Sciatic nerve (tissue), 2 donors: Measurements from ENCODE around the gene ASCC1. TPM values are rescaled to one million over a fixed set of nuclear protein-coding genes. Genes with fewer than 3 reads are reported as not detected.
"Not testable (repeated sequence)": the region's sequence is repeated elsewhere in the genome, so short reads cannot be mapped to it uniquely, and the experiment has no call there.

ENCODE experiments used
- ATAC-seq: fragments of 200-7000 bp; cut with Tn5 transposase; one replicate; pipeline ENCODE4 v1.9.1; 2020; ENCODE audit warnings: mild to moderate bottlenecking, moderate library complexity
- DNase-seq: peaks from one replicate; pipeline ENCODE4 v3.0.0-alpha.2; 2020; ENCODE audit warnings: low spot score
- intact Hi-C: fragments of 100-400 bp; cut with DNase I; formaldehyde crosslinking; loops from one replicate; pipeline ENCODE4 v1.14.2; 2022
- total RNA-seq: library from RNA; stranded (reverse); fragmentation: NEBNext Ultra II Directional; extraction: Animal tissue kit (Norgen Biotek cat#: 25700); gene quantifications from one replicate; pipeline ENCODE4 v1.2.1, GENCODE V29; 2021
- donor health status: DM: no; HTN: no; CAD: no.
- donor health status: DM: no; HTN: no; CAD: no.

ASCC1 gene
- total RNA-seq, 1 donor from 2014 or later: 37.4 TPM

DNA sequence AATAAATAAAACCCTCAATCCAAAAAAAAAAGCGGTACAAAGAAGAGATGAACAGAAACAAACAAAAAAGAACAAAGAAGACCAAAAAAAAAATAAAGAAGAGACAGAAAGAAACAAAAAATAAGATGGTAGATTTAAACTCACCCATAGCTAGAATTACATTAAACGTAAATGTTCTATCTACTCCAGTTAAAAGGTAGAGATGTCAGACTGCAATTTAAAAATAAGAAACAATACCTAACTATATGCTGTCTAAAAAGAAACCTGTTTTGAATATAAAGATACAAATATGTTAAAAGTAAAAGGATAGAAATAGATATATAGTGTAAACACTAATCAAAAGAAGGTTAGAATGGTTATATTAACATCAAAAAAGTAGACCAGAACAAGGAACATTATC, 31.9 kb downstream of the ASCC1 start:
- no peak for ATAC-seq
- intact Hi-C loops: no loop called here
- no peak for DNase-seq

GRCh38 chr10:72177454-72177853, 38.6 kb downstream of the ASCC1 start:
- intact Hi-C loops: no loop called here
- DNase-seq (no peak), ATAC-seq (no peak)

- no peak for DNase-seq
- intact Hi-C loops: no loop called here
- ATAC-seq: no peak
Measured at GRCh38 chr10:72176701-72177100, 39.4 kb downstream of the ASCC1 start.

GRCh38 chr10:72175149-72175548, 40.9 kb downstream of the ASCC1 start:
- ATAC-seq: no peak
- intact Hi-C loops: no loop called here
- DNase-seq: no peak

- intact Hi-C loops: no loop called here
- ATAC-seq (no peak), DNase-seq (no peak)
Measured at GRCh38 chr10:72174297-72174662, 41.8 kb downstream of the ASCC1 start.

DNA sequence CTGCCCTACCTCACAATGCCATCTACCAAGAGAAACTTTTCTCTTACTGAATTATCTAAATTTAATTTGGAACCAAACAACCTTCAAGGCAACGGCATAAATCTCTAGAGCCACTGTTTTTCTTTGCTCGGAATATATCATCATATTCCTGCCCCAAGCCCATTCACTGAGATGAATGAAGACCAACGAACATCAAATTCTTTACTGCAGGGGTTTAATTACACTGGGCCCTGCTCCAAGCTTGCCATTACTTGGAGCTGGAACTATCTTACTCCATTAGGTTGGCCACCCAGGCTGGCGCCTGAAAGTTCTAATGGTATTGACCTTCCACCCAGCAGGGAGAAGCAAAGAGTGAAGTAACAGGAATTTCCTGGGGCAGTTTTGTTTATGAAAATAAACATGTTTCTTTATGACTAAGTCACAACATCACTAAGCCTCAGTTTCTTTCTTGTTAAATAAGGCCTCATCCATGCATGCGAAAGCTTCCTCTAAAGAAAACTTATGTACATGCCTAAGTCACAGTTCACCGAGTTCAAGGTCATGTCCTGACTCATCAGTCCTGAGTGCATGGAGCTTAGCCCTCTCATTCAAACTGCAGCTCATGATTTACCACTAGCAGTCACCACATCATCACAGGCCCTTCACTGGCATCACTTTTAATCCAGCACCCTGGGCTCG, 42.3 kb downstream of the ASCC1 start:
- no peak for DNase-seq
- intact Hi-C loops: no loop called here
- no peak for ATAC-seq

GRCh38 chr10:72173262-72173618, 42.8 kb downstream of the ASCC1 start:
- intact Hi-C loops: no loop called here
- DNase-seq (no peak), ATAC-seq (no peak)

DNA sequence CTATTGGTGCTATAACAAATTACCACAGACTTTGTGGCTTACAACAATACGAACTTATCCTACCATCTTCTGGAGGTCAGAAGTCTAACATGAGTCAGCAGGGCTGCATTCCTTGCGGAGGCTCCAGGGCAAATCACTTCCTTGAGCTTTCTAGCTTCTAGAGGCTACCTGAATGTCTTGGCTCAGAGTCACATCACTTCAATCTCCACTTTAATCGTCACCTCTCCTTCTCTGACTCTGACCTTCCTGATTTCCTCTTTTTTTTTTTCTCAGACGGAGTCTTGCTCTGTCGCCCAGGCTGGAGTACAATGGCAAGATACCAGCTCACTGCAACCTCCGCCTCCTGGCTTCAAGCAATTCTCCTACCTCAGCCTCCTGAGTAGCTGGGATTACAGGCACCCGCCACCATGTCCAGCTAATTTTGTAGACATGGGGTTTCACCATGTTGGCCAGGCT, 44.9 kb downstream of the ASCC1 start:
- intact Hi-C loops: no loop called here
- DNase-seq (no peak), ATAC-seq (no peak)

DNA sequence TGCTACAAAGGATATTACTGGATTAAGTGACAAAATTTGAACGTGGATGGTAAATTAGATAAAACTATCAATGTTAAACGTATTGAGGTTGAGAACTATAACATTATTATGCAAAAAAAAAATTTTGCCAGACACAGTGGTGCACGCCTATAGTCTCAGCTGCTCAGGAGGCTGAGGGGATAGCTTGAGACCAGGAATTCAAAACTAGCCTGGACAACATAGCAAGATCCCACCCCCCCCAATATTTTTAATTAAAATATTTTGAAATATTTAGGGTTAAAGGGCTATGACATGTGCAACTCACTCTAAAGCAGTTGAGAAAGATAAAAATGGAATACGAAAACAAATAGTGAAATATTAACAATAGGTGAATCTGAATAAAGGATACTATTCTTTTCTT, 45.3 kb downstream of the ASCC1 start:
- no peak for DNase-seq
- intact Hi-C loops: no loop called here
- ATAC-seq: no peak

GRCh38 chr10:72170263-72170662, 45.8 kb downstream of the ASCC1 start:
- intact Hi-C loops: no loop called here
- no peak for DNase-seq
- no peak for ATAC-seq

DNA sequence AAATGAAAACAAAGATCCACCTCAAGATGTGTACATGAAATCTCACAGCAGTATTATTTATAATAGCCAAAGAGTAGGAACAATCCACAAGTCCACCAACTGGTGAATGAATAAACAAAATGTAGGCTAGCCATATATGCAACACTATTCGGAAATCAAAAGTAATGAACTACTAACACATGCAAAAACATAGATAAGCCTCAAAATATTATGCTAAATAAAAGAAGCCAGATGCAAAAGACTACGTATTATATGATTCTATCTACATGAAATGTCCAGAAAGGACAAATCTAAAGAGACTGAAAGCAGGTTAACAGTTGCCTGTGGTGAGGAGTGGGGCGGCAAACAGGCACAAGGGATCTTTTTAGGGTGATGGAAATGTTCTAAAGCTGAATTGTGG, 49.0 kb downstream of the ASCC1 start:
- ATAC-seq: no peak
- DNase-seq: no peak
- intact Hi-C loops: no loop called here

DNA sequence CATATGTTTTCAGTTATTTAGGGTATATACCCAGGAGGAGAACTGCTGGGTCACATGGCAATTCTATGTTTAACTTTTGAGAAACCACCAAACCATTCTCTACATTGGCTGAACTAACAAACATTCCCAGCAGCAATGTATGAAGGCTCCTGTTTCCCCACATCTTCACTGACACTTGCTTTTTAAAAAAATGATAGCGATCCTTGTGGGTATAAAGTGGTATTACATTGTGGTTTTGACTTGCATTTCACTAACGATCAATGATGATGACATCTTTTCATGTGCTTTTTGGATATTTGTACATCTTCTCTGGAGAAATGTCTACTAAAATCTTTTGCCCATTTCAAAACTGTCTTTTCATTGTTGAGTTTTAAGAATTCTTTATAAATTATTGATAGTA, 51.5 kb downstream of the ASCC1 start:
- ATAC-seq (no peak), DNase-seq (no peak)
- intact Hi-C loops: no loop called here

GRCh38 chr10:72162978-72163377, 53.1 kb downstream of the ASCC1 start:
- intact Hi-C loops: no loop called here
- ATAC-seq: no peak

GRCh38 chr10:72158176-72158575, 57.9 kb downstream of the ASCC1 start:
- DNase-seq (no peak), ATAC-seq (peak; percentile 76)
- intact Hi-C loops: loop anchor here (2.0 kb wide), 1 partner anchor 43 kb away; no protein-coding TSS in a partner anchor

More at GRCh38 chr10:72162978-72163377, 53.1 kb downstream of the ASCC1 start:
- no peak for DNase-seq

DNA sequence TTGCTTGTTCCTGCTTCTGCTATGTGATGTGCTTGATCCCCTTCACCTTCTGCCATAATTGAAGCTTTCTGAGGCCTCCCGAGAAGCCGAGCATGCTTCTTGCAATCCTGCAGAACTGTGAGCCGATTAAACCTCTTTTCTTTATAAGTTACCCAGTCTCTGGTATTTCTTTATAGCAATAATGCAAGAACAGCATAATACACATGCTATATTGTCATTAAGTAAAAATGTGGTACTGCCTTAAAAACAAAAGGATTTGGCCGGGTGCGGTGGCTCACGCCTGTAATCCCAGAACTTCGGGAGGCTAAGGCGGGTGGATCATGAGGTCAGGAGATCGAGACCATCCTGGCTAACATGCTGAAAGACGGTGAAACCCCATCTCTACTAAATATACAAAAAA, 59.9 kb downstream of the ASCC1 start:
- intact Hi-C loops: no loop called here
- ATAC-seq: no peak
- no peak for DNase-seq

GRCh38 chr10:72152286-72152685, 63.8 kb downstream of the ASCC1 start:
- no peak for DNase-seq
- no peak for ATAC-seq
- intact Hi-C loops: no loop called here

- ATAC-seq, DNase-seq, intact Hi-C loops: not testable (repeated sequence)
Measured at GRCh38 chr10:72150746-72151478, 65.2 kb downstream of the ASCC1 start.

GRCh38 chr10:72147324-72147584, 68.8 kb downstream of the ASCC1 start:
- ATAC-seq, DNase-seq, intact Hi-C loops: not testable (repeated sequence)

- intact Hi-C loops: no loop called here
- ATAC-seq (peak; percentile 89), DNase-seq (no peak)
Measured at GRCh38 chr10:72146559-72147323, 69.3 kb downstream of the ASCC1 start.

DNA sequence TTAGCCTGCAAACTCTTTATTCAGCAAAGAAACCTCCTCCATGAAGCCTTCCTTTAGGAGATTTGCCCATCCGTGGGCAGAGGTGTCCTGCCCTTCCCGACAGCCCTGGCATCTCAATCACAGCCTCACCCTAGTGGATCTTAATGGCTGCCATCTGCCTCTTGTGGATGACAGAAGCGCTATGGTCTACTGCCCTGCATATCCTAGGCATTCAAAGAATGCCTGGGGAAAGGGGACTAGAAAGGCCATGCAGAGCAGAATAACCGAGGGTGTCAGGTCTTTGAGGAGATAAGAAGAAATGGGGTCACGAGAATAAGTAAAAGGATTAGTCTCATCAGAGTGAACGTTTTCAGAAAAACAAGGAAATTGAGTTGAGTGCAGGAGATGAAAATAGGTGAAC, 70.0 kb downstream of the ASCC1 start:
- intact Hi-C loops: no loop called here
- no peak for ATAC-seq
- DNase-seq: no peak
